Activated CD8-positive, alpha-beta memory T cell treated with anti-CD3 and anti-CD28 coated beads, Interleukin-2, amount 50 U/mL, for 48 hours (primary cell): ENCODE data around the gene FLYWCH1.

ENCODE experiments used
- DNase-seq: peaks from one replicate; pipeline ENCODE4 v3.0.0-alpha.2; 2020

FLYWCH1 gene

GRCh38 chr16:2955438-2955778 lies 43.7 kb downstream of the FLYWCH1 start:
- DNase-seq = no peak

- DNase-seq = no peak
These were observed 44.2 kb downstream of the FLYWCH1 start for GRCh38 chr16:2955779-2956578.

- DNase-seq = no peak
These were observed 44.8 kb downstream of the FLYWCH1 start for GRCh38 chr16:2956579-2956956.

GRCh38 chr16:2959206-2959605 lies 47.5 kb downstream of the FLYWCH1 start:
- DNase-seq = no peak

GRCh38 chr16:2960183-2961010 lies 48.7 kb downstream of the FLYWCH1 start:
- no peak for DNase-seq

GRCh38 chr16:2962334-2963073 lies 50.8 kb downstream of the FLYWCH1 start:
- DNase-seq = no peak

- DNase-seq = no peak
These were observed 51.5 kb downstream of the FLYWCH1 start for GRCh38 chr16:2963074-2963722.

- peak; percentile 70 for DNase-seq
These were observed 52.2 kb downstream of the FLYWCH1 start, which contains the start of gene KREMEN2 for GRCh38 chr16:2963723-2964474. Gene KREMEN2 (plus strand): TSS chr16:2964275. CDS start chr16:2964521, 246 bp downstream.

GRCh38 chr16:2964475-2965336 lies 53.0 kb downstream of the FLYWCH1 start:
- peak; percentile 84 for DNase-seq

- DNase-seq = no peak
These were observed 54.5 kb downstream of the FLYWCH1 start for GRCh38 chr16:2966043-2966807.

GRCh38 chr16:2966808-2967191 lies 55.1 kb downstream of the FLYWCH1 start:
- no peak for DNase-seq

GRCh38 chr16:2967211-2967631 lies 55.5 kb downstream of the FLYWCH1 start:
- DNase-seq = no peak

GRCh38 chr16:2967721-2968161 lies 56.0 kb downstream of the FLYWCH1 start:
- DNase-seq = no peak

- DNase-seq = no peak
These were observed 56.6 kb downstream of the FLYWCH1 start for GRCh38 chr16:2968368-2968737.

- DNase-seq = peak; percentile 92
These were observed 57.2 kb downstream of the FLYWCH1 start, which contains the start of gene PAQR4 for GRCh38 chr16:2968738-2969544. Gene PAQR4 (plus strand): TSS chr16:2969348. CDS start chr16:2969675, 327 bp downstream.

GRCh38 chr16:2969545-2970521 lies 58.1 kb downstream of the FLYWCH1 start:
- peak; percentile 93 for DNase-seq

- DNase-seq = no peak
These were observed 58.8 kb downstream of the FLYWCH1 start for GRCh38 chr16:2970563-2970962.
